GM21717 (cell line): ENCODE data around the gene ANAPC1.
"Not testable (repeated sequence)": the region's sequence is repeated elsewhere in the genome, so short reads cannot be mapped to it uniquely, and the experiment has no call there.

ENCODE experiments used
- ATAC-seq: cut with Tn5 transposase; IDR thresholded peaks from one replicate; pipeline ENCODE4 v1.9.1; 2021; ENCODE audit warnings: mild to moderate bottlenecking, moderate library complexity; ENCODE audit not compliant: unreplicated experiment

The ANAPC1 gene

DNA sequence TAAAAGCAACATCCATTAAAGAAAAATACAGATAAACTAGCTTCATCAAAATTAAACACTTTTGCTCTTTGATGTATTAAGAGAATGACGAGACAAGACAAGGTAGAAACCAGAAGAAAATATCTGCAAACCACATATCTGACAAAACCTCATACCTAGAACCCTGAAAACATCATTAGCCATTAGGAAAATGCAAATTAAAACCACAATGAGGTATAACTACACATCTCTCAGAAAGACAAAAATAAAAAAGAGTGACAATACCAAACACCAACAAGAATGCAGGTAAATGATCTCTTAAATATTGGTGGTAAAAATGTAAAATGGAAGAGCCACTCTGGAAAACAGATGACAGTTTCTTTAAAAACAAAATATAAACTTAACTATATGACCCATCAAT is 53.5 kb downstream of the ANAPC1 start:
- ATAC-seq: not testable (repeated sequence)

GRCh38 chr2:111828217-111828766 is 55.7 kb downstream of the ANAPC1 start:
- ATAC-seq: not testable (repeated sequence)

DNA sequence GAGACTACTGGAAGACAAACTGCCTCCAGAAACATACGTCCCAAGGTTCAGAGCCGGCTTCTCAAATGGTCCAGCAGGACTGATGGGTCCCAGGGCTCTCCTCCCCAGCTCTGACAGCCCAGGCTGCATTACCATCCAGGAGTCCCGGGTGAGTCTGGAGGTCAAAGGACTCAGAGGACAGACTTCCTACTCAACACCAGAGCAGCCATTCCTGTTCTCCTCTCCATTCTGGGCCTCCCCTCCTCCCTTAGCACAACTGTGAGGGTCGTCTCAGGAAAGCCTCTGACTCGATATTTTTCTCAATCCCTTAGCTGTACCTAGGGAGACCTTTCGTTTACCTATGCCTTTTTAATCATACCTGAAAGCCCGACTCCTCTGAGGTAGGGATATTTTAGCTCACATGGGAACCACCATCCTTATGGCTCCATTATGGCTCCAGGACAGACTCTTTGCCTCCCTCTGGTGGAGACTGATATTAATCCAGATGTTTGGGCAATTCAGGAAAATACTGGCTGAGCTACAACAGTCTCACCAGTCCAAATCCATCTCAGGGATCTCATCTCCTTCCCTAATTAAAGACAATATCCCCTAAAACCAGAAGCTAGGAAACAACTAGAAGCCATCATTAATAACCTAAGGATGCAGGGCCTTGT is 70.9 kb downstream of the ANAPC1 start:
- ATAC-seq: not testable (repeated sequence)

DNA sequence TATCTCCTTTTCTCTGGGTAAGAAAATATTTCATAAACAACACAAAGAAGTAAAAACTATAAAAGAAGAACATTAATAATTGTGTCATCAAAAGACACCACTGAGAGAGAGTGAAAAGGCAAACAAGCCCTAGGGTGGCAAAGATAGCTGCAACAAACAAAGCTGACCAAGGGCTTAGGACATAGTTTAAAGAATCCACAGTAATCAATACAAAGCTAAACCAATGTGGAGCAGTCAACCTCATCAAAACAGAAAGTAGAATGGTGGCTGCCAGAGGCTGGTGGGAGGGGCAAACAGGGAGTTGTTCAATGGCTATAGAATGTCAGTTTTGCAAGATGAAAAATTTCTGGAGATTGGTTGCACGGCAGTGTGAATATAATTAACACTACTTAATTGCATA is 93.4 kb downstream of the ANAPC1 start:
- not testable (repeated sequence) for ATAC-seq

GRCh38 chr2:111784081-111784480 is 99.9 kb downstream of the ANAPC1 start:
- not testable (repeated sequence) for ATAC-seq

DNA sequence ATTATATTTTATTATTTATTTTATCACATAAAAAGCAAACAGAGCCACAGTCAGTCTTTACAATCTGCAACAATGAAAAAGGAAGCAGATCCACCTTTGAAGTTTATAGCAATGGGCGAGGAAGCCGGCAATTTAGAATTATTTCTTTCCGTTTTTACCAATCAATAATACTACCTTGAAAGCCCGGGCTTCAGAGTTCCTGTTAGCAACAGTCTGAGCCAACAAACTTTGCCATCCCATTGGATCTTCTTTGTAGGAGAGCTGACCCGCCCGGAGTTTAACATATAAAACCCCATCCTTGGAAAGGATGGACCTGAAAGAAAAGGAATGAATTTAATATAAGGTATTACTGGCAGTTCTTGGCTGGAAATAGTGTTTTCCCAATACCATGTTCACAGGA is 101.8 kb downstream of the ANAPC1 start:
- not testable (repeated sequence) for ATAC-seq

- ATAC-seq: not testable (repeated sequence)
Measured at GRCh38 chr2:111781443-111782094, 102.4 kb downstream of the ANAPC1 start.

- not testable (repeated sequence) for ATAC-seq
Measured at GRCh38 chr2:111777155-111777554, 106.8 kb downstream of the ANAPC1 start.

DNA sequence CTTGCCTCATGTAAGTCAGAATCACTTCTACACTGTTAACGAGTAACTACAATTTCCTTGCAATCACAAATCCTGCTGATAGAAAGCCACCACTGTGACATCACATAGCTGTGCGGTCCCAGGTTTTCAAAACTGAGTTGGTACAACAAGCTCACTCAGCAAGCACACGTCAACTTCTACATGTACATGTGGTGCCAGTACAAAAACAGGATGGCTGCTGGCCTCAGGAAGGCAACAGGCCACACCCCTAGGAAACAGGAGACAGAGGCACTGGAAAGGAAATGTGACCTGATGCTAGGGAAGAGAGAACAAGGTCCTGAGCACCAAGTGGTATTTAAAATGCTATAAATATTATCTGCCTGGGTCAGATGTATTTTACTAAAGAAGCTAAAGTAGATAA is 107.7 kb downstream of the ANAPC1 start:
- not testable (repeated sequence) for ATAC-seq

DNA sequence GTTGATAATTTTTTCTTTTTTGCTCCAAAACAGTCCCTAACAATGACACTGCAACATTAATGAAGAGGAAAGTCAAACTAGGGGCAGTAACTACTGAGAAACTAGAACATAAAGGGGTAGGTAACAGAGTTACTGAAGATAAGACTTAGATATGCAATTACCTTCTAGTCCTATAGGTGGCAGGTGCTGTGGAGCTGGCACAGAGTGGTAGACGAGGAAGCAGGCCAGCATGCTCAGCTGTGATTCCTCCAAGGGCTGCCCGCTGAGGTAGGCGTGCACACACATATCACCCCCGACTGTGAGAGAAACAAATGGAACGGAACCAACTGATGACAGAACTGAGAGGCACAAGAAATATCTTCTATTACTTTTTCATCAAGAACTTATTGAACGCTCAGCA is 111.8 kb downstream of the ANAPC1 start:
- not testable (repeated sequence) for ATAC-seq

- not testable (repeated sequence) for ATAC-seq
Measured at GRCh38 chr2:111770916-111771658, 112.9 kb downstream of the ANAPC1 start.

- not testable (repeated sequence) for ATAC-seq
Measured at GRCh38 chr2:111768266-111769190, 115.5 kb downstream of the ANAPC1 start.

DNA sequence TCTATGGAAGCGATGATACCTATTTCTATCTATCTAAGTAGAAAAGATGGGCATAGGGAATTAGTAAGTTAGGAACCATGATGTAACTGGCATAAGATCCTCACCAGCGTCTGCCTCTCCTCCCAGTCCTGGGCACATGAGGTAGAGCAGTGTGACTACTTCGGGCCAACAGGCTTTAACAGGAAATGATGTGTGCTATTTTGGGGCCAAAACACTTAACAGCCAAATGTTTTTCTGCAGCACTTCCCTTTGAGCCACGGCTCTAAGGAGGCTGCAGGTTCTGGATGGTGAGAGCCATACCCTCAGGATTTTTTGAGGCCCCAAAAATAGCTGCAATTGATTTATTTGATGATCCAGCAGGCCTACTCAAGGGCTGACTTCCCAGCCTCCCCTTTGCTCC is 116.9 kb downstream of the ANAPC1 start:
- not testable (repeated sequence) for ATAC-seq

- ATAC-seq: not testable (repeated sequence)
Measured at GRCh38 chr2:111766295-111766694, 117.7 kb downstream of the ANAPC1 start.

DNA sequence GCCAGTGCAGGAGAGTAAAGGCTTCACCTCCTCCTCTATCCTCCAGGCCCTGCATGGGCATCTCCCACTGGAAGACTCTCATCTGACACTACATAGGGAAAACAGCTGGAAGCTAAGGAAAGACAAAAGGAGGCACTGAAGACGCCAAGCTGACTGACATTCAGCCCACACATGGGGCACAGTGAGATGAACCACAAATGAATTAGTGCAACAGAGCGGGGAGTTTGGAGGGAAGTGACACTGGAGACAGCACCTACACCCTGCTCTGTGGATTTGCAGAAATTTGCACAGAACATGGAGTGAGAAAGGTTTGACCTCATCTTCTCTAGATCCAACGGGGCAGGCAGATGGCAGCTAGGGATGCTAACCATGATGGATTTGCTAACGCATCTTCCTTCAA is 119.8 kb downstream of the ANAPC1 start:
- not testable (repeated sequence) for ATAC-seq

- ATAC-seq: not testable (repeated sequence)
Measured at GRCh38 chr2:111760697-111761284, 123.2 kb downstream of the ANAPC1 start.

- ATAC-seq: not testable (repeated sequence)
Measured at GRCh38 chr2:111752533-111752932, 131.5 kb downstream of the ANAPC1 start.

DNA sequence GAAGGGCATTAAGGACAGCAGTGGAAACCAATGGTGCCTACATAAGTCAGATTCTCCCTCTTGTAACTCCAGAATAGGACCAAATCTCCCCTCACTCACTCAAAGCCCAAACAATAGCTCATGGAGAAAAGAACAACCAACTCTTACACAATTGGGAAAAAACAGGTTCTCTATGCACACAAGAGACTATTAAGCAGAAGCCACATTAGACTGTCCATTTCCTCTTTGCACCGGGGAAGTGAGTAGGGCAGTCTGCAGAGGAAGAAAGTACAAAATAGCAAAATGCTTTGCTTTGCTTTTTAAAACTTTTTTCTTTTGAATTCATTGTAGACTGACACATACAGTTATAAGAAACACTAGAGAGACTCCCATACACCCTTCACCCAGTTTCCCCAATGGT is 133.4 kb downstream of the ANAPC1 start:
- ATAC-seq: not testable (repeated sequence)

DNA sequence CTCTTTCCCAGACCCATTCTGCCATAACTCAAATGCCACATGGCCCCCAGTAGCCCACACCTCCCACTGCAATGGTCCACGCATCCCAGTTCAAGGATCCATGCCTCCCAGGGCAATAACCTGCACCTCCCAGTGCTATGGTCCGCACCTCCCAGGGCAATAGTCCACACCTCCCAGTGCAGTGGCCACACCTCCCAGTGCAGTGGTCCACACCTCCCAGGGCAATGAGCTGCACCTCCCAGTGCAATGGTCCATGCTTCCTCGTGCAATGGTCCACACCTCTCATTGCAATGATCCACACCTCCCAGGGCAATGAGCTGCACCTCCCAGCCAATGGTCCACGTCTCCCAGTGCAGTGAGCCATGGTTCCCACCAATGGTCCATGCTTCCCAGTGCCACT is 135.6 kb downstream of the ANAPC1 start:
- ATAC-seq: not testable (repeated sequence)
